HuH-7 (cell line): ENCODE measurements around the gene ISY1.
"Not testable (repeated sequence)": the region's sequence is repeated elsewhere in the genome, so short reads cannot be mapped to it uniquely, and the experiment has no call there.

Source experiments
- DNase-seq: peaks from one replicate; pipeline ENCODE4 v3.0.0; 2011; ENCODE audit warnings: low spot score

The ISY1 gene

GRCh38 chr3:129120254-129121004, 40.4 kb downstream of the ISY1 start:
- peak; percentile 94 for DNase-seq

DNA sequence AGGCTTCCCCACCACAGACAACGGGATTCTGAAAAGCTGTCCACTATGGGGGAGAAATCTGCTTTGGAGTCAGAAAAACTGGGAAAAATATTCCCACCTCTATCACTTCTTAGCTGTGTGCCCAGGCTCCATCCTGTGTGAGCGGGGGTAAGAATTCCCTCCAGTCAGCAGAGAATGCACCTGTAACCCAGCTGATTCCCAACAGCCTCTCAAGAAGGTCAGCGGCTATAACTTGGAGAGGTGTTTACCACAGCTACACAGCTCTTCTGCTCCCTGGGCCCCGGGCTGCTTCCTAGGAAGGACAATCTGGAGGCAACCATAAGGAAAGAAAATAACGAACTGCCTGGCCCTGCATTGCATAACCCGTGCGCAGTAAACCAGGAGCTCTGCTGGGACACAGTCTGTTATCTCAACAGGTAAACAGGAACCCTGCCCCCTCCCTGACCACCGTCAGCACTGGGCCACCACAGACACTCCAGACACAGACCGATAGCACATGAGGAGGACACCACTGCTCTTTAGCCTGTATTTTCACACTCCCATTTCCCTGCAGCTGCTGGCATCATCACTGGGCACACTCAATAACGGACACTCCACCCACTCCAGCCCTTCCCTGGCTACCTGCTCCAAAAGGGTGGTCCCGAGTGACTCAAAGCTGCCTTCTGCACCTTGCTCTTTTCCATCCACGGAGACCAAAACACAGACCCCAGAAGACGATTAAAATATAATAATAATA, 41.3 kb downstream of the ISY1 start:
- peak; percentile 86 for DNase-seq

DNA sequence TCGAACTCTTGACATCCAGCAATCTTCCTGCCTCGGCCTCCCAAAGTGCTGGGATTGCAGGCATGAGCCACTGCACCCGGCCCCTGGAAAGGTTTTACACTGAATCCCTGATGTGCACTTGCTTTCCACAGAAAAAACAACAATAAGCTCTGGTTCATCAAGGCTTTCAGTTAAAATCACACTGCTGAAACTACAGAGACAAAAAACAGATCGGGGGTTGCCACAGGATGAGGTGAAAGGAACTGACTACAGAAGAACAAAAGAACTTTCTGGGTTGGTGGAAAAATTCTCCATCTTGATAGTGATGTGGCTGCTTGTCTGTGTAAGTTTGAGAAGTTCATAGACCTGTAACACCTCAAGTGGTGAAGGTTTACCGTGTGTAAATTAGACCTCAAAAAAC, 42.1 kb downstream of the ISY1 start:
- DNase-seq, result no peak

GRCh38 chr3:129117134-129117533, 43.7 kb downstream of the ISY1 start:
- no peak for DNase-seq

- DNase-seq, result no peak
Observed at GRCh38 chr3:129116482-129116946, 44.3 kb downstream of the ISY1 start.

GRCh38 chr3:129114455-129114854, 46.4 kb downstream of the ISY1 start:
- no peak for DNase-seq

DNA sequence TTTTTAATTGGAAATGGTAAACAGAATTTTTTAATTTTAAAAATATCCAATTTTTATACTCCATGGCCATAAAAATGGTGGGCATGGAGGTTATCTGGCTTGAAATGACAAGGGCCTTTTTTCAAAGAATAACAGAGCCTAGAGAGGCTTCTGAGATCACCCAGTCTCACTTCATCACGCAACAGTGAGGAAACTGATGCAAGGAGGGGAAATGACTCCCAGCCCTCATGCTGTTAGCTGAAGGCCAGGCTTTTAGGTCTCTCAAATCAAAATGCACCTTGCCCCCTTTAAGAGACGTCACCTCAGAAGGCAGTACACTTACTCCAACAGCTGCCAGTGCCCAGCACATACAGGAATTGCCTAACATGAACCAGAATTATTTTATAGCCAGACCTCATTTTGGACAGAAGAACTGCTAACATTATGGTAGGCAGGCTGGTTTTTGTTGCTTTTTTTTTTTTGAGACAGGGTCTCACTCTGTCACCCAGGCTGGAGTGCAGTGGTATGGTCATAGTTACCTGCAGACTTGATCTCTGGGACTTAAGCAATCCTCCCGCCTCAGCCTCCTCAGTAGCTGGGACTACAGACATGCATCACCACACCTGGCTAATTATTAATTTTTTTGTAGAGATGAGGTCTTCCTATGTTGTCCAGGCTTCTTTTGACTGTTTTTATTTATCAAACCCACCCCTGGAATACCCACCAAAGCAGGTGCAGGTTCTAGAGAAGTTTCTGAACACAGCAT, 48.4 kb downstream of the ISY1 start:
- no peak for DNase-seq

DNA sequence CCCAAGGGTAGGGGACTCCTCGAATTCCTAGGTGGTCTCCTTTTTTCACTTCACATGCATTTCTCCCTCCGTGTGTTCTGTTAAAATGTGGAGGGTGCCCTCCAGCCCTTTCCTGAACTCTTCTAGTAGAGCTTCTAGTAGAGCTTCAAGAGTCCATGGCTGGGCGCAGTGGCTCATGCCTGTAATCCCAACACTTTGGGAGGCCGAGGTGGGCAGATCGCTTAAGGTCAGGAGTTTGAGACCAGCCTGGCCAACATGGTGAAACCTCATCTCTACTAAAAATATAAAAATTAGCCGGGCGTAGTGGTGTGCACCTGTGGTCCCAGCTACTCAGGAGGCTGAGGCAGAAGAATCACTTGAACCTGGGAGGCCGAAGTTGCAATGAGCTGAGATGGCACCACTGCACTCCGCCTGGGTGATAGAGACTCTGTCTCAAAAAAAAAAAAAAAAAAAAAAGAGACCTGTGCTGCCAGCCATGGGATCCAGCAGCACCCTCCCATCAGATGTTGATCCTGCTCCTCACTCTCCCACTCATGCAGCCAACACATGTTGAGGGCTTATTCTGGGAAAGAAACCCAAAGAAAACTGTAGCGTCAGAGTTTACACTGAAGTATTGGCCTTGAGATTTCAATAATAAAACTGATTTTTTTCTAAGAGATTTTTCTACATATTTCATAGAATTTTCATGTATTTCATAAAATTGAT, 49.6 kb downstream of the ISY1 start:
- DNase-seq, result not testable (repeated sequence)

GRCh38 chr3:129107793-129108192, 53.1 kb downstream of the ISY1 start:
- no peak for DNase-seq

DNA sequence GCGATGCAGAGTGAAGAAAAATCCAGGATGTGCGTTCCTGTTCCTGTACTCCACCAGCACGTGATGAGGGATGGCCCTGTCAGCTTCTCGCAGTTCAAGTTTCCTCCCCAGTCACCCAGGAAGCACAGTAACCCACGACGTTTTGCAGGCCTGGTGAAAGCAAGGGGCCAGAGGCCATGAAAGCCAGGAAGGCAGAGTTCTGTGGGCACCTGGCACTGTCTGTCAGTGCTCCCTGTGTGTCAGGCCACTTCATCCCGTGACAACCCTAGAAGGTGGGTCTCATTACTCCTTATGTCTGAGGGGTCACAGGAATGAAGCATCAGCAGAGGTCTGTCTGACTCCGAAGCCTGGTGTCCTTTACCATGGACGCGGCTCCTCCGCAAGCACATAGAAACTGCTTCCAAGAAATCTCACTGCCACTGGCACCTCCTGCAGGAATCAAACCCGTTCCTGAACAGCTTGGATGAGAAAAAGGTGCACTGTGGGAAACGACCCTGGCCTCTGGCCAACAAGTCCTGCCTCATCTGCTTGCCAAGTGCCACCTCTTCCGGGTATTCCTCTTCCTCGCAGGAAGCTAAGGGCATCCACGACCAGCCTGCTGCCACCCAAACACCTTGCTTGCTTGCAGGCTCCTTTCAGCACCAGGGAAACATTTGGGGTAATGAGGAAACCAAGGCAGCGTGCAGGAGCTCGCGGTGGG, 53.8 kb downstream of the ISY1 start:
- DNase-seq, result no peak

DNA sequence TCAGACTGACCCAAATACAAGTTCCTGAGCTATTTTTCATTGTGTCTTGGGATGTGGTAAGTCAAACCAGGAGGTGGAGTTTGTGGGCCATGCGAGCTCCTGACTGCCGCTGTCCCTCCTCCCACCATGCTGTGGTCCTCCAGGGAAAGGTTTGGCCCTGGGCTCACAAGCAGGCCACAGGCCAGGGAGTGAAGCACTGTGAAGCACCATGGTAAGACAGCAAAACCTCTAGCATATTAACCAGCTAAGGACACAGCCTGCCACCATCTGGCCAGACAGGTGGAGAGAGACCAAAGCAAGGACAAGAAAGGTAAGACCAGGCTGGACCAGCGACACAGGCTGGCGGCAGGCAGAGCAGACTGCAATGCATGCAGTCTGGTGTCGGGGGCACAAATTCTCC, 54.5 kb downstream of the ISY1 start:
- DNase-seq, result no peak

GRCh38 chr3:129105862-129106261, 55.0 kb downstream of the ISY1 start:
- no peak for DNase-seq

- DNase-seq, result no peak
Observed at GRCh38 chr3:129104498-129105079, 56.3 kb downstream of the ISY1 start.

DNA sequence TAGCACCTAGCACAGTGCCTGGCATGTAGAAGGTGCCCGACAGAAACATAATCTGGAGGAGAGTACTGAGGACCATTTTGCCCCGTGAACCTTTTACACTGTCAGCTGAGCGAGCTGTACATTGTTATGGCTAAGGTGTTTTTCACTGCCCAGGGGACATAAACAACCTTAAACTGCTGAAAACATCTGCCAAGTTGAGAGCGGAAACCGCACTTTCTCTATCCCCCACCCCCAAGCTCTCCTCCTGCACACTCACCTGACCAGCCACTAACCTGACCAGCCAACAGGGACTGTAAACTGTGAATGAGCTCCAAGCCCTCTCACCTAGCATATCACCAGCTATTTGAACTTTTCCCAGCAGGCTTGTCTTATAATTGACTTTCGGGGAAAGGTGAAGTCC, 56.8 kb downstream of the ISY1 start:
- DNase-seq, result no peak

- no peak for DNase-seq
Observed at GRCh38 chr3:129103296-129103695, 57.6 kb downstream of the ISY1 start.

DNA sequence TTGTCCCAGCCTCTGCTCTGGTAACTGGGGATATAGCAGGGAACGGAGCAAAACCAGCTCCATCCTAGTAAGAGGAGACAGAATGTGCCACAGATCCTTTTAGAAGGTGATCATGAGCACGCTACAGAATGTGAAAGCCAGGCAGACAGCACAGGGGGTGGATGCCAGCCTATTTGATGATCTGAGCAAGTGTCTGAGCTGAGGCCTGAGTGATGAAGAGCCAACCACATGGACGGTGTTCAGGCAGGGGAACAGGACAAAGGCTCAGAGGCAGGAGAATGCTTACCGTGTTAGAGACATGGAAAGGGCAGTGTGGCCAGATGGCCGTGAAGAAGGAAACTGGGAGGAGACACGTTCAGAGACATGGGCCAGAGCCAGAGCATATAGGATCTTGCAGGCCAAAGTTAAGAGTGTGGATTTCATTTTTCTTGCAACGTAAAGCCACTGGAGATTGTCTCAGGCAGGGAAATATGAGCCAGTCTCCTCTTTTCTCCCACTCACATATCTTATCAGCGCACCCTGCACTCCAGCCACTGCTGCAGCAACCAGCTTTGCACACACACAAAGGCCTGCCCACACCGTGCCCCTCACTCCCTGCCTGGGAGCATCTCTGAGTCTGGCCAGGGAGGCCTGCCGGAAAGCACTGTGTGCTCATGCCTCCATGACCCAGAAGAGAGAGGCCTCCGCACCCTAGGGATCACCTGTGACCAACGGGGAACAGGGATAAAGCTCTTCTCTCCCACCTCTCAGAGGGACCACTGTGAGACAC, 59.3 kb downstream of the ISY1 start:
- DNase-seq, result no peak

DNA sequence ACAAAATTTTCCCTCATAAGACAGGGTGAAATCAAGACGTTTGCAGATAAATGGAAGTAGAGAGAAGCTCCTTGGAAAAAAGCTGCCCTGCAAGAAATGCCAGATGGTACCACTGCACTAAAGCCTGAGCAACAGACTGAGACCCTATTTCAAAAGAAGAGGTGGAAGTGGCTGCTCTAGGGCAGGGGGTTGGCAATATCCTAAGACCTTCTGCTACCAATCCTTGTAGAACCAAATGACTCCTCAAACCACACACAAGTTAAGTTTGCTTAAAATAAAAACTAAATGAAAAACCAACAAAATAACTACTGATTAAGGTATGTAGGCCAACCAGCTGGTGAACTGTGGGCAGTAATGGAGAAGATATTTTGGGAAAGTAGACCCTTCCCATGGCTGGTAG, 60.6 kb downstream of the ISY1 start:
- DNase-seq, result no peak

GRCh38 chr3:129095285-129095684, 65.6 kb downstream of the ISY1 start:
- DNase-seq, result no peak

DNA sequence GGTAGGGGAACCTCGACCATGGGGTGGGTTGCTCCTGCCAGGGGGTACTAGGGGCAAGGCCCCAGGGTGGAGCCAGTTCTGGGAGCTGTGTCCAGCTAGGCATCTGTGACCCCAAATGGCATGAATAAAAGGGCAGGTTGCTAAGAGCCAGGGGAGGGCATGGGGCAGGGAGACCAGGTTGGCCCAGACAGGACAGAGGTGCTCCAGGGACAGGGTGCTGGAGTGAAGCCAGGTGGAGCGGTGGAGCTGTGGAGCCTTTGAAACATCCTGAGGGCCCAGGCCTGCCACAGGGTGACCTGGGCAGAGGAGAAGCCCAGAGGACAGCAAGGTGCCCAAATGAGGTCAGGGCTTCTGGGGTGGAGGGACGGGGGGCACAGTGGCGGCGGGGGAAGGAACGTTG, 72.6 kb downstream of the ISY1 start:
- DNase-seq, result not testable (repeated sequence)

DNA sequence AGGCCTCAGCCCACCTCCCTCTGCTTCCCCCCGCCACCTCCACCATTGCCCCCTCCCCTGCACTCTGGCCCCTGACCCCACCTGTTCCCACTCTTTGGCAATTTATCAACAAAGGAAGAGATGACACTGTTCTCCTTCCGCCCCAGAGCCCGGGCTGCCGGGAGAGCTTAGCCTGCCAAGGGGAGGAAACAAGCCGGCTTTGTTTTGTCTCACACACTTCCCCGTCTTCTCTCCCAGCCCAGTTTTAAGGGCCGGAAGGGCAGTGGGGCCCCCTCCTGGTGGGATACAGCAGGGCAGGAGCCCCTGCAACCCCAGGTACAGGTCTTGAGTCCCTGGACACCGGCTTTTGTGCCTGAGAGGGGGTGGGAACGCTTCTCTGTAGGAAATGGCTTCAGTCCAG, 73.0 kb downstream of the ISY1 start:
- DNase-seq, result not testable (repeated sequence)
